CD4-positive, alpha-beta T cell treated with Interferon alpha-2 for 1 hour (primary cell): Measurements from ENCODE around the gene RPS16.
"Not testable (repeated sequence)": the region's sequence is repeated elsewhere in the genome, so short reads cannot be mapped to it uniquely, and the experiment has no call there.

Experiments
- DNase-seq, 2 donors: peaks; one replicate each; pipeline ENCODE4 v3.0.0-alpha.2; 2020 to 2022

The RPS16 gene

DNA sequence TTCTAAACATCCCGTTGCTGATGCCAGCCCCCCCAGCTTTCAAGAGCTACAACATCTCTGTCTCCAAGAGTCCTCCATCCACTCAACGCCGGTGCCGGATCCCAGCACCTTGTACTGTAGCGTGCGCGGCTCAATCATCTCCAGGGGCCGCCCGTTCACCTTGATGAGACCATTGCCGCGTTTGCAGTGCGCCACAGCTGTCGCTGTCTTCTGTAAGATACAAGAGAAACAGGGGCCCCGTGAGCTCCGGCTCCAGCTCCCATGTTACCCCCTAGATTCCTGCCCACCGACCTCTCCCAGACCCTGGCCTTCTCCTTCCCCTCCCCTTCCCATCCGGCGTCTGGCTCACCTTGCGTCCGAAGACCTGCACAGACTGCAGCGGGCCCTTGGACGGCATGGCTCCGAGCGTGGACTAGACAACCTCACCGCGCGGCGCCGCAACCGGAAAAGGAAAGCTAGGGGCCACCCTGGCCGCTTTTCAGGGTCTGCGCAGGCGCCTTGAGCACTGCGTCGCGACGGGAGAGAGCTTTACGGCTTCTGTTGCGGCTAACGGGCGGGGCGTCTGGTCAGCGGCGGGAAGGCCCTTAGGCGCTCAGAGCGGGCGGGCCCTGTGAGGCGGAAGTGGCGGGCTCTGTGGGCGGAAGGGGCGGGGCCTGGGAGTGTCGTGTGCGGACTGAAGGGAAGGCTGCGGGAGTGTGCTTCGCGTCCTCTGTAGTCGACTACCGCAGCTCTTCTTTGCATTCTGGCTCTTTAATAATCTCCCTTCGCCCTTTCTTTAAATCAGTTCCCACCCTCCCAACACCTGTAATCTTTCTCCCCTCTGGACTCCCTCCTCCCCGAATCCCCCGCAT lies at the start of gene RPS16:
Gene RPS16 (minus strand): TSS at position 451 of the 851 bp plus-strand sequence. CDS start 54 bp downstream, at position 397.
- peak; percentile 99 for DNase-seq

GRCh38 chr19:39483141-39483540 lies 47.4 kb upstream of the RPS16 start:
- no peak for DNase-seq

DNA sequence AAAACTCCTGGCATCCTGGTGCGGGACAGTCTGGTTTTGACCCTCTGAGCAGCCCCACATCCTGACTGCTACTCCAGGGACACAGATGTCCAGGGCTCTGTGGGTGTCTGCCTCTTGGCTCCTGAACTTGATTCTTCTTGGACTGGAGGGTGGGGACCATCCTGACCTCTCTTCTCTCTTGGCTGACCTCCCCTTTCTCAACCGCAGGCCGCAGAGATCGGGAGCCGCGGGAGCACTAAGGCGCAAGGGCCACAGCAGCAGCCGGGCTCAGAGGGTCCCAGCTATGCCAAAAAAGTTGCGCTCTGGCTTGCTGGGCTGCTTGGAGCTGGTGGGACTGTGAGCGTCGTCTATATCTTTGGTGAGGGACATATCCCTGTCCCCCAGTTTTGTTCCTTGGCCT lies 45.9 kb upstream of the RPS16 start:
- no peak for DNase-seq

GRCh38 chr19:39481229-39481545 lies 45.4 kb upstream of the RPS16 start:
- DNase-seq = no peak

DNA sequence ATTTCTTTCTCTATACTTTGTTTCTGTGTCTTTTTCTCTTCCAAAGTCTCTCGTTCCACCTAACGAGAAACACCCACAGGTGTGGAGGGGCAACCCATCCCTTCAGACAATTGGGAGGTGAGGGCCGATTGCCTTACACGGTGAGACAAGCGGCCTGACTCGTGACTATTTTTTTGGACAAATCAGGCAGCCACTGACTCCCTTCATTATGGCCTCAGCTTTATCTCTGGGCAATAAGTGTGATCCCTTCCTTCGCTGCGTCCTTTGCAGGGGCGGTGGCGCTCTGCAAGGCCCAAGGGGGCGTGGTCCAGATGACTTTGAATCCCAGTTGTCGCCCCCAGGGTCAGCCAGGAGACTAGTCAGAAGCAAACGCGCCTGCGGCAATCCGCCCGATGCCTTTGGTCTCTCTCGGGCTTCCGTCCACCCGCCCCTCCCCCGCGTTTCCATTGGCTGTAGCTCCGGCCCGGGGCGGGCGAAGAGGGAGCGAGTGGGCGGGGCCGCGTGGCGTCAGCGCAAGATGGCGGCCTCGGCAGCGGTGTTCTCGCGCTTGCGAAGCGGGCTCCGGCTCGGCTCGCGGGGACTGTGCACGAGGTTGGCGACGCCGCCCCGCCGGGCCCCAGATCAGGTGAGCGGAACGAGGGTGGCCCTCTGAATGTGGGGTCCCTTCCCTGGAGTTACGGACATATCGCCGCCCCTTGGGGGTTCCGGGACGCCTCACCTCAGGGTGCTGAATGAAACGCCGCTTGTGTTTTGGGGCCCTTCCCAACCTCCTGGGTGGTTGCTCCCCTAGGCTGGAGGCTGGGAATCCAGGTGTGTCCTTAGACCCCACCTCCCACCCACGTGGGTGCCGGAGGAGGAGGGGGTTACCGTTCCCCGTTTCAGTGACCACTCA lies 44.8 kb upstream of the RPS16 start, which contains the start of gene TIMM50:
Gene TIMM50 (plus strand): TSS at position 502 of the 892 bp plus-strand sequence. CDS start 16 bp downstream, at position 518.
- peak; percentile 94 to 97 for DNase-seq

DNA sequence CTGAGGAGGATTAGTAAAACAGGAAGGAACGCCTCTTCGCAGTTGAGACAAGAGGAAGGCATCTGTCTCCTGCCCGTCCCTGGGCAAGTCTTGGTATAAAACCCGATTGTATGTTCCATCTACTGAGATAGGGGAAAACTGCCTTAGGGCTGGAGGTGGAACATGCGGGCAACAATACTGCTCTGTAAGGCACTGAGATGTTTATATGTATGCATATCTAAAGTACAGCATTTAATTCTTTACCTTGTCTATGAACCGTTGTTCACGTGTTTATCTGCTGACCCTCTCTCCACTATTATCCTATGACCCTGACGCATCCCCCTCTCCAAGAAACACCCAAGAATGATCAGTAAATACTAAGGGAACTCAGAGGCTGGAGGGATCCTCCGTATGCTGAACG lies 44.2 kb upstream of the RPS16 start:
- DNase-seq = no peak

DNA sequence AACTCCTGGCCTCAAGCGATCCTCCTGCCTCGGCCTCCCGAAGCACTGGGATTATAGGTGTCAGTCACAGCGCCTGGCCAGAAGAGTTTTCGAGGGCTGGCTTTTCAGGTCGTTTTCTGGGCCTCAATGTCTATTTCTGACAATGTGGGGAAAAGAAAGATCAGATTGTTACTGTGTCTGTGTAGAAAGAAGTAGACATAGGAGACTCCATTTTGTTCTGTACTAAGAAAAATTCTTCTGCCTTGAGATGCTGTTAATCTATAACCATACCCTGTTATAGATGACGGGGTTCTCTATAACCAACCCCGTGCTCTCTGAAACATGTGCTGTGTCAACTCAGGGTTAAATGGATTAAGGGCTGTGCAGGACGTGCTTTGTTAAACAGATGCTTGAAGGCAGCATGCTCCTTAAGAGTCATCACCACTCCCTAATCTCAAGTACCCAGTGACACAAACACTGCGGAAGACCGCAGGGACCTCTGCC lies 43.6 kb upstream of the RPS16 start:
- not testable (repeated sequence) for DNase-seq

DNA sequence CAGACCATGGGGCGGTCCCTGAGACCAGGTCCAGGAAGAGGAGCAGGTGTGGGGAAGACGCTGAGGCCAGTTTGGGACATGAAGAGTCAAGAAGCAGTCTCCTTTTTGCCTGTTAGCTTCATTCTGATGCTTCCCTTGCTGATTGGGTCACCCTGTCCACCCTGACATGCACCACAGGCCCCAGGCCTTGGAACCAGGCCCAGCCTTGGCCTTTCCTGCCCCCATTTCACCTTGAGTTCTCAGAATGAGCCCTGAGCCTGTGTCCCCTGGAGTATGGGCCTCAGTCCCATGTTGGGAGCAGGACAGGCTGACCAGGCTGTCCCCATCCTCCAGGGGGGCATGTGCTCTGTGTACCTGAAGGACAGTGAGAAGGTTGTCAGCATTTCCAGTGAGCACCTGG lies 40.0 kb upstream of the RPS16 start:
- DNase-seq = no peak

DNA sequence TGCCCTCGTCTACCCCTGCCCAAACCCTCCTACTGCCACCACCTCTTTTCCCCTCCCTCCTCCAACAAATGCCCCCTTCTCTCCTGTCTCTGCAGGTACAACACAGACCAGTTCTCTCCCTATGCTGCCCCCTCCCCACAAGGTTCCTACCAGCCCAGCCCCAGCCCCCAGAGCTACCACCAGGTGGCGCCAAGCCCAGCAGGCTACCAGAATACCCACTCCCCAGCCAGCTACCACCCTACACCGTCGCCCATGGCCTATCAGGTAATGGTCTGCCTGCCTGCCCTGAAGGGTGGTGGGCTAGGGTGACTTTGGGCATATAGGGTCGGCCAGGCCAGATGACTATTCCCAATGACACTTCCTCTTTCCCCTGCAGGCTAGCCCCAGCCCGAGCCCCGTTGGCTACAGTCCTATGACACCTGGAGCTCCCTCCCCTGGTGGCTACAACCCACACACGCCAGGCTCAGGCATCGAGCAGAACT lies 38.4 kb upstream of the RPS16 start:
- DNase-seq = peak; percentile 67 to 79

DNA sequence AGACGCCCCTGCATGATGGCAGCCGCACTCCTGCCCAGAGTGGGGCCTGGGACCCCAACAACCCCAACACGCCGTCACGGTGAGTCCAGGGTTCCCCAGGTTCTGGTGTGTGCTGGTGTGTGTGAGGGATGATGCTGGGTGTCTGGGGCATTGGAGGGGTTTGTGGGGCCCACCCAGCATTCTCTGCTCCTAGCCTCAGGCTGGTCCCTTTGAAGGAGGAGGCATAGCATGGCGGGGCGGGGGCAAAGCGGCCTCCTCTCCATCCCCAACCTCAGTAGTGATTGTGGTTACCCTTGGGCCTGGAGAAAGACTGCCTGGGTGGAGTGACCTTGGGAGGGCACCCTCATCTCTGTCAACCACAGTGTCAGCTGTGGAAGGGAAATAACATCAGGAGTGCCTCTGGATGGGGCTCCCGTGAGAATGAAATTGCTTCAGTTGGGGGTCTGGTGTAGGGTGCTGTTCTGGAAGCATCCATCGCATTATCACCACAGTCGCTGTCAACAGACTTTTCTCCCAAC lies 37.8 kb upstream of the RPS16 start:
- no peak for DNase-seq

DNA sequence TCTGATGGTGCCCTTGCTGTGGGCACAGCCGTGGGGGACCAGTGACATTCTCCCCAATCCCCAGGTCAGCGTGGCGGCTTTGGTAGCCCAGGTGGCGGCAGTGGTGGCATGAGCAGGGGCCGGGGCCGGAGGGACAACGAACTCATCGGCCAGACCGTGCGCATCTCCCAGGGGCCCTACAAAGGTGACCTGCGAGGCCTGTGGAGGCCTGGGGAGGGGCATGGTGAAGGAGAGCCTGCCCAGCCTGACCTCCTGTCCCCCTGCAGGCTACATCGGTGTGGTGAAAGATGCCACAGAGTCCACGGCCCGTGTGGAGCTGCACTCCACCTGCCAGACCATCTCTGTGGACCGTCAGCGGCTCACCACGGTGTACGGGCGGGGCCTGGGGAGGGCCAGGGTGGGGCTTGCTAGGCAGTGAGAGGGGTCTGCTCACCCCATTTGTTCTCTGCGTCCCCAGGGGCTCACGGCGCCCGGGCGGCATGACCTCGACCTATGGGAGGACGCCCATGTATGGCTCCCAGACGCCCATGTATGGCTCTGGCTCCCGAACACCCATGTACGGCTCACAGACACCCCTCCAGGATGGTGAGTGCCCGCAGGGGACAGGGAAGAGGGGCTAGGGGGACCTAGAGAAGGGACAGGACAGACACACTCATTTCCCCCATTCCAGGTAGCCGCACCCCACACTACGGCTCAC lies 37.1 kb upstream of the RPS16 start:
- no peak for DNase-seq

GRCh38 chr19:39471756-39472536 lies 36.2 kb upstream of the RPS16 start:
- DNase-seq = no peak

DNA sequence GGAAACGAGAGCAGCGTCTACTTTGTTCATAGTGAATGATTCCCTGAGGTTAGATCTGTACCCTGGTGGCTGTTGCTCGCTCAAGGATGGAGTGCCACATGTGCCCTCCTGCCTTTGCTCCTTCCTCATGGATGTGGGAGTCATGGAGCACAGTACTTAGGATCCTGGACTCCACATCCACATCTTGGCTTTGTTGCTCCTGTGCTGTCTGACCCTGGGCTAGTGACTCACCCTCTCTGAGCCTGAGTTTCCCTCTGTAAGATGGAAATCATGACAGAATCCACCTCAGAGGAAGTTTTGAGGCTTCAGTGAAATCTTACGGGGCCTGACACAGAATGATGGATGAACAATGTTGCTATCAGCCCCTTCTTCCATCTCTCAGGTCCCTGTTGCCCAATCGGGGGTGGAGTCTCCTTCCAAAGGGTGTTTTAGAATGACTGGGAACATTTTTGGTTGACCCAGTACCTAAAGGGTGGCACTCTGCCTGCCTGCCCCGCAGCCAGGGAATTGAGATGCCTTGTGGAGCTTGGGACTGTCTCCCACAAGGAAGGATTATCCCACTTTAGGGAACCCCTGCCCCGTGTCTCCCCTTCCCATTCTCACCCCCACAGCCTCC lies 35.1 kb upstream of the RPS16 start:
- DNase-seq = no peak

- DNase-seq = no peak
Measured at GRCh38 chr19:39469567-39469966, 33.8 kb upstream of the RPS16 start.

- DNase-seq = no peak
Measured at GRCh38 chr19:39469036-39469435, 33.3 kb upstream of the RPS16 start.

DNA sequence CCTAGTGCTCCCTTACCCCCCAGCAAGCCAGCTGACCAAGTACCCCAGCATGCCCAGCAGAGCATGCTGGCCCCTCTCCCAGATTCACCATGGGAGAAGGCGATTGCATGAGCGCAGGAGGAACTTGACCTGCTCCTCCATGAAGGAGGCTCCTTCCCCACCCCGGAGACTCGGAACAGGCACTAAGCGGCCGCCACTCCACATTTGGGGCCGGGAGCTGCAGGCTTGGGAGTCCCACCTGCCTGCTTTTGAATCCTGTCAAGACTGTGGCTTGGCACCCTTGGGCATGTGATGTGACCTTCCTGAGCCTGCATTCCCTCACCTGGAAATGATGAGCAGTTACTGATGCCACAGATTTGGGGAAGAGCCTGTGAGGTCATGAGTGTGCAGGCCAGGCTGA lies 32.2 kb upstream of the RPS16 start:
- DNase-seq = no peak

- no peak for DNase-seq
Measured at GRCh38 chr19:39465956-39466747, 30.4 kb upstream of the RPS16 start.

- DNase-seq = no peak
Measured at GRCh38 chr19:39463403-39463802, 27.7 kb upstream of the RPS16 start.

DNA sequence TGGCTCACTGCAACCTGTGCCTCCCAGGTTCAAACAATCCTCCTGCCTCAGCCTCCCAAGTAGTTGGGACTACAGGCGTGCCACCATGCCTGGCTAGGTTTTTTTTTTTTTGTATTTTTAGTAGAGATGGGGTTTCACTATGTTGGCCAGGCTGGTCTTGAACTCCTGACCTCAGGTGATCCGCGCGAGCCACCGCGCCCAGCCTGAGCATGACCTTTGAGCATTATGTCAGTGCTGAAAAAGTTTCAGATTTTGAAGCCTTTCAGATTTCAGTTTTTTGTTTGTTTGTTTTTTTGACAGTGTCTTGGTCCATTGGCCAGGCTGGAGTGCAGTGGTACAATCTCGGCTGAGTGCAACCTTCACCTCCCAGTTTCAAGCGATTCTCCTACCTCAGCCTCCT lies 15.5 kb upstream of the RPS16 start:
- not testable (repeated sequence) for DNase-seq

GRCh38 chr19:39449116-39449797 lies 13.5 kb upstream of the RPS16 start:
- DNase-seq = peak in 1 of 2 donors; percentile 44
